Tibial nerve (tissue), 4 donors: ENCODE measurements around the gene CHI3L1. TPM values are rescaled to one million over a fixed set of nuclear protein-coding genes. Genes with fewer than 3 reads are reported as not detected.

Experiments used
- DNase-seq, 2 donors: peaks; one replicate each; pipeline ENCODE4 v3.0.0-alpha.2; 2019; ENCODE audit warnings: low spot score in 2 of 2
- H3K27ac ChIP-seq, 4 donors: fragments of 200-600 bp; sonication (generic) in 3 of 4; one replicate each; pipeline ENCODE4 v1.5.1; 2017 to 2019; ENCODE audit warnings: mild to moderate bottlenecking in 1 of 4
- H3K27me3 ChIP-seq, 2 donors: fragments of 200-600 bp; sonication (generic) in 1 of 2; one replicate each; pipeline versions ENCODE4 v1.5.1 to v1.6.0; 2017 to 2019
- H3K36me3 ChIP-seq, 3 donors: fragments of 200-600 bp; sonication (generic); one replicate each; pipeline ENCODE4 v1.5.1; 2018 to 2019
- H3K4me1 ChIP-seq, 4 donors: fragments of 200-600 bp; sonication (generic) in 3 of 4; one replicate each; pipeline ENCODE4 v1.5.1; 2017 to 2019
- H3K4me3 ChIP-seq, 4 donors: fragments of 200-600 bp; sonication (generic) in 3 of 4; one replicate each; pipeline ENCODE4 v1.5.1; 2017 to 2019; ENCODE audit warnings: mild to moderate bottlenecking in 1 of 4, moderate library complexity in 1 of 4
- H3K9me3 ChIP-seq, 4 donors: fragments of 200-600 bp; sonication (generic) in 3 of 4; one replicate each; pipeline ENCODE4 v1.5.1; 2017 to 2019
- CTCF ChIP-seq, 5 experiments: fragments of 200-600 bp in 3 of 5; fragments of 450-650 bp in 2 of 5; sonication (generic) in 3 of 5; IDR thresholded peaks; one replicate each; pipeline ENCODE4 v1.5.1; 2016 to 2019; ENCODE audit warnings: antibody characterized with exemption in 5 of 5, mild to moderate bottlenecking in 3 of 5, moderate library complexity in 2 of 5
- EP300 ChIP-seq, 2 donors: sonication (generic); formaldehyde crosslinking; IDR thresholded peaks; one replicate each; pipeline ENCODE4 v1.6.1; 2017; ENCODE audit warnings: antibody characterized with exemption in 2 of 2, mild to moderate bottlenecking in 1 of 2
- POLR2A ChIP-seq, 2 donors: fragments of 450-650 bp; IDR thresholded peaks; one replicate each; pipeline ENCODE4 v1.6.1; 2017; ENCODE audit warnings: antibody characterized with exemption in 2 of 2, mild to moderate bottlenecking in 2 of 2, moderate library complexity in 2 of 2
- WGBS, 2 donors: methylation state at CpG; one replicate each; pipeline ENCODE4 v1.1.5; 2018; 5-methylcytosine and 5-hydroxymethylcytosine counted together
- total RNA-seq, 4 donors: library from RNA; depleted of rRNA; stranded (reverse); fragments of >200 nt; gene quantifications; one replicate each; pipeline ENCODE4 v1.1.0, GENCODE V29; 2016

CHI3L1 gene
- total RNA-seq, 4 donors from 2014 or later = 5.0 to 150 (median 18.8) TPM; not detected in 1

GRCh38 chr1:203186091-203186445 is 436 bp downstream of the CHI3L1 start:
- Histone ChIP-seq H3K4me1 (peaks cover 0 to 23% (median 0%) of the 10 kb centered on the region in 4 donors), H3K4me3 (no peak overlapping the region), H3K27ac (peak overlapping the region in 1 of 4 donors; percentile 6), H3K36me3 (no peaks in the 10 kb centered on the region), H3K9me3 (no peaks in the 10 kb centered on the region), H3K27me3 (no peaks in the 10 kb centered on the region)
- WGBS, 2 donors = 97% methylated on average over 5 of the region's 5 CpGs
- no peak for TF ChIP-seq CTCF (IDR thresholded peaks at IDR 0.05)
- no peak for TF ChIP-seq POLR2A (IDR thresholded peaks at IDR 0.05)
- no peak for TF ChIP-seq EP300 (IDR thresholded peaks at IDR 0.05)
- DNase-seq = no peak

DNA sequence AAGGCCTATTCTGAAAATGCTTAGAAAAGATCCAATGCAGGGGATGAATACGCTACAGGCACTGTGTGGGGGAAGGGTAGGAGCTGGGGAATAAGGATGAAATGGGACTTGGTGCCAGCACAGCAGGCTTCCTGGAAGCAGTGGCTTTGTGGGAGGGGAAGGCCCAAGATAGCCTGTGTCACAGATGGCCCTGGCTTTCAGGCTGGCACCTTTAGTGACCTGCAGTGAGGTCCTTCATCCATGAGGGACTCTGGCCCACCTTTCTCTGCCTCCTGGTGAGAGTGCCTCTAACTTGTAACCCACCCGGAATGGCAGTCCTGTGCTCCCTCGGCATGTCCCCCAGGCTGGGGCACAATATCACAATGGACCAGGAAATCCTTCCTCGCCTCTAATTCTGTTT is 919 bp downstream of the CHI3L1 start:
- H3K4me1 ChIP-seq = peaks cover 0 to 23% (median 0%) of the 10 kb centered on the region in 4 donors
- DNase-seq = no peak
- H3K36me3 ChIP-seq = no peaks in the 10 kb centered on the region
- no peak for TF ChIP-seq POLR2A (IDR thresholded peaks at IDR 0.05)
- no peak for TF ChIP-seq EP300 (IDR thresholded peaks at IDR 0.05)
- no peak for TF ChIP-seq CTCF (IDR thresholded peaks at IDR 0.05)
- 80 to 81% methylated on average over 4 of the region's 4 CpGs for WGBS, 2 donors
- no peaks in the 10 kb centered on the region for H3K9me3 ChIP-seq
- H3K4me3 ChIP-seq = no peak overlapping the region
- H3K27me3 ChIP-seq = no peaks in the 10 kb centered on the region
- no peak overlapping the region for H3K27ac ChIP-seq

DNA sequence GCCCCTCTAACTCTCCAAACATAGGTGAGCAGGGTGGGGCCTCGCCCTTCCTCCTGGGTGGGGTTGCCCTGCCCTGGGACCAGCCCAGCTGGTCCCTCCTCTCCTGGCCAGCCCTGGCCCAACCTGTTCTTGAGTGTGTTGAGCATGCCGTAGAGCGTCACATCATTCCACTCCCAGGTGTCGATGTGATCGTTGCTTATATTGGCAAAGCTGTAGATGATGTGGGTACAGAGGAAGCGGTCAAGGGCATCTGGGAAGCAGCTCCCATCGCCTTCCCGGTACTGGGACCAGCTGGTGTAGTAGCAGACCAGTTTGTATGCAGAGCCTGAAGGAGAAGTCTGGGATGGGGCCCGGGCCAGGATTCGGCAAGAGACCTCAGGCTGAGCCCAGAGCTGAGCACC is 1.4 kb downstream of the CHI3L1 start:
- Histone ChIP-seq H3K4me1 (peaks cover 0 to 18% (median 0%) of the 10 kb centered on the region in 4 donors), H3K9me3 (no peaks in the 10 kb centered on the region), H3K27me3 (no peaks in the 10 kb centered on the region), H3K36me3 (no peaks in the 10 kb centered on the region), H3K4me3 (no peak overlapping the region), H3K27ac (no peak overlapping the region)
- 90 to 94% methylated on average over 10 of the region's 10 CpGs for WGBS, 2 donors
- DNase-seq = no peak
- TF ChIP-seq POLR2A (IDR thresholded peaks at IDR 0.05) = no peak
- no peak for TF ChIP-seq CTCF (IDR thresholded peaks at IDR 0.05)
- TF ChIP-seq EP300 (IDR thresholded peaks at IDR 0.05) = no peak

DNA sequence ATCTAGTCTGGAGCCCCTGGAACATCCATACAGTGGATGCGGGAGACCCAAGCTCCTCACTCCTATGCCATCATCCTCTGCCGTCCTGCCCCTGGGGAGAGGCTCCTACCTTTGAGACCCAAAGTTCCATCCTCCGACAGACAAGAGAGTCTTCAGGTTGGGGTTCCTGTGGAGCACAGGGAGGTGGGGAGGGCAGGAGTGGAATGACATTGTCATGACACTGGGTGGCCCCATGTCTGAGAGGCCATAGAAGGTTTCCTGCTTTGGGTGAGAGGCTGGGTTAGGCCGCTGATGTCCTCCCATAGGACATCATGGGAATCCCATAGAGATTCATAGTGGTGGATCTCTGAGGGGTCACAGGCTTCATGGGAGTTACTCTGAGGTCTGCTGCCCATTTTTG is 2.0 kb downstream of the CHI3L1 start:
- H3K27ac ChIP-seq = no peak overlapping the region
- peaks cover 0 to 18% (median 0%) of the 10 kb centered on the region in 4 donors for H3K4me1 ChIP-seq
- DNase-seq = no peak
- 70 to 100% methylated on average over 3 to 4 of the region's 4 CpGs for WGBS, 2 donors
- H3K9me3 ChIP-seq = no peaks in the 10 kb centered on the region
- no peaks in the 10 kb centered on the region for H3K36me3 ChIP-seq
- no peaks in the 10 kb centered on the region for H3K27me3 ChIP-seq
- H3K4me3 ChIP-seq = no peak overlapping the region
- TF ChIP-seq CTCF (IDR thresholded peaks at IDR 0.05) (no peak), POLR2A (IDR thresholded peaks at IDR 0.05) (no peak), EP300 (IDR thresholded peaks at IDR 0.05) (no peak)

- Histone ChIP-seq H3K4me3 (no peak overlapping the region), H3K4me1 (peaks cover 0 to 18% (median 0%) of the 10 kb centered on the region in 4 donors), H3K27me3 (no peaks in the 10 kb centered on the region), H3K9me3 (no peaks in the 10 kb centered on the region), H3K27ac (no peak overlapping the region), H3K36me3 (no peaks in the 10 kb centered on the region)
- DNase-seq = no peak
- WGBS, 2 donors = 92 to 100% methylated on average over 2 of the region's 2 CpGs
- no peak for TF ChIP-seq POLR2A (IDR thresholded peaks at IDR 0.05)
- no peak for TF ChIP-seq EP300 (IDR thresholded peaks at IDR 0.05)
- no peak for TF ChIP-seq CTCF (IDR thresholded peaks at IDR 0.05)
Observed at GRCh38 chr1:203183828-203184227, 2.7 kb downstream of the CHI3L1 start.
